ENCODE data around the gene TMEM156. TPM values are rescaled to one million over a fixed set of nuclear protein-coding genes. Genes with fewer than 3 reads are reported as not detected.

TMEM156 gene
- total RNA-seq, 1 donor: not detected

DNA sequence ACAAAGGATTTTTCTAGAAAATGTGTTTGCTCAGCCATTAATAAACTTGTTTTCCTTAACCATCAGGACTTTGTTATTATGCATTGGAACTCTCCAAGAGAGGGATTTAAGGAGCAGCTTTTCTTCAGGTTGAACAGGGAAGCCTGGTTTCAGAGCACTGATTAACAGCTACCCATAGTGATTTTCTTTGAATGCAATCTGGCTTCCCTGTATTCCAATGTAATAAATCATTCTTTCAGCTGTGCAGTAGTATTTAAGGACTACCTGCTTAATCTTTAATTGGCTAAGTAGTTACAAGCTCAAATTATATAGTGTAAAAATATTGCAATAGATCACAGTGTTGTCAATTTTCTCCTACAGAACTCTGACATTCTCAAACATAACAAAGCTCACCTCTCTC is 77.5 kb downstream of the TMEM156 start:
- H3K4me3 ChIP-seq (ENCODE audit: insufficient read depth, low read length): no peak overlapping the region

DNA sequence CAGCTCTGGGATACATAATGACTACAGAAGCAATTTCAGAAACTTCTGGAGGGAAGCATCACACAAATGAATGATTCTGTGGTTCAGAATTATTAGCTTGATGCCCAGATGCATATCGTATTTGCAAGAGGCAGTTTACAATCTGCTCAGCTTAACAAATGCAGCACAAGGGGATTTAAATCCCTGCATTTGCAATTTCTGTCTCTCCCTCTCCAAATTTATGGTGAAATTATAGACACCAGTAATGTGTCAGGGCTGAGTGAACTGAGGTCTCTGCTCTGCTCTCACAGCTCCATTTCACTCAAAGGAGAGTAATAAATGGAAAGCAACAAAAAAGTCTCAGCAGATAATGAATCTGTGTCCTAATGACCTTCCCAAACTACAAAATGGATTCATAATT is 80.2 kb downstream of the TMEM156 start:
- Histone ChIP-seq H3K4me2 (ENCODE audit: insufficient read depth, low read length) (no peak overlapping the region), H3K4me3 (ENCODE audit: insufficient read depth, low read length) (no peak overlapping the region), H3K27ac (ENCODE audit: low read depth, low read length) (no peak overlapping the region), H3K4me1 (ENCODE audit: insufficient read depth, low read length) (peaks cover 28% of the 10 kb centered on the region), H3K36me3 (ENCODE audit: insufficient read depth, low read length) (no peaks in the 10 kb centered on the region), H3K27me3 (ENCODE audit: insufficient read depth, low read length) (no peaks in the 10 kb centered on the region), H3K79me2 (ENCODE audit: insufficient read depth, low read length) (no peaks in the 10 kb centered on the region), H4K20me1 (ENCODE audit: insufficient read depth, low read length) (no peaks in the 10 kb centered on the region), H2AFZ (ENCODE audit: low read length) (no peak overlapping the region), H3K9me3 (ENCODE audit: low read depth, low read length) (no peaks in the 10 kb centered on the region)
- no peak for DNase-seq (ENCODE audit: insufficient read length, low spot score, missing footprints)
- TF ChIP-seq, protein P1, sequence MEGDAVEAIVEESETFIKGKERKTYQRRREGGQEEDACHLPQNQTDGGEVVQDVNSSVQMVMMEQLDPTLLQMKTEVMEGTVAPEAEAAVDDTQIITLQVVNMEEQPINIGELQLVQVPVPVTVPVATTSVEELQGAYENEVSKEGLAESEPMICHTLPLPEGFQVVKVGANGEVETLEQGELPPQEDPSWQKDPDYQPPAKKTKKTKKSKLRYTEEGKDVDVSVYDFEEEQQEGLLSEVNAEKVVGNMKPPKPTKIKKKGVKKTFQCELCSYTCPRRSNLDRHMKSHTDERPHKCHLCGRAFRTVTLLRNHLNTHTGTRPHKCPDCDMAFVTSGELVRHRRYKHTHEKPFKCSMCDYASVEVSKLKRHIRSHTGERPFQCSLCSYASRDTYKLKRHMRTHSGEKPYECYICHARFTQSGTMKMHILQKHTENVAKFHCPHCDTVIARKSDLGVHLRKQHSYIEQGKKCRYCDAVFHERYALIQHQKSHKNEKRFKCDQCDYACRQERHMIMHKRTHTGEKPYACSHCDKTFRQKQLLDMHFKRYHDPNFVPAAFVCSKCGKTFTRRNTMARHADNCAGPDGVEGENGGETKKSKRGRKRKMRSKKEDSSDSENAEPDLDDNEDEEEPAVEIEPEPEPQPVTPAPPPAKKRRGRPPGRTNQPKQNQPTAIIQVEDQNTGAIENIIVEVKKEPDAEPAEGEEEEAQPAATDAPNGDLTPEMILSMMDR (IDR thresholded peaks at IDR 0.05; ENCODE audit: extremely low read depth, low read depth, low read length): no peak

More for the DNA sequence above, 77.5 kb downstream of the TMEM156 start:
- Histone ChIP-seq H3K4me2 (ENCODE audit: insufficient read depth, low read length) (no peak overlapping the region), H3K36me3 (ENCODE audit: insufficient read depth, low read length) (no peaks in the 10 kb centered on the region), H3K79me2 (ENCODE audit: insufficient read depth, low read length) (no peaks in the 10 kb centered on the region), H3K27me3 (ENCODE audit: insufficient read depth, low read length) (no peaks in the 10 kb centered on the region), H3K9me3 (ENCODE audit: low read depth, low read length) (no peaks in the 10 kb centered on the region), H2AFZ (ENCODE audit: low read length) (no peak overlapping the region), H3K27ac (ENCODE audit: low read depth, low read length) (no peak overlapping the region), H4K20me1 (ENCODE audit: insufficient read depth, low read length) (no peaks in the 10 kb centered on the region), H3K4me1 (ENCODE audit: insufficient read depth, low read length) (peaks cover 11% of the 10 kb centered on the region)
- TF ChIP-seq, protein P1 (IDR thresholded peaks at IDR 0.05; ENCODE audit: extremely low read depth, low read depth, low read length): no peak
- DNase-seq (ENCODE audit: insufficient read length, low spot score, missing footprints): no peak

GRCh38 chr4:38951598-38951997 is 80.6 kb downstream of the TMEM156 start:
- Histone ChIP-seq H3K4me2 (ENCODE audit: insufficient read depth, low read length) (no peak overlapping the region), H3K27ac (ENCODE audit: low read depth, low read length) (no peak overlapping the region), H4K20me1 (ENCODE audit: insufficient read depth, low read length) (no peaks in the 10 kb centered on the region), H3K9me3 (ENCODE audit: low read depth, low read length) (no peaks in the 10 kb centered on the region), H3K4me3 (ENCODE audit: insufficient read depth, low read length) (no peak overlapping the region), H3K79me2 (ENCODE audit: insufficient read depth, low read length) (no peaks in the 10 kb centered on the region), H2AFZ (ENCODE audit: low read length) (no peak overlapping the region), H3K36me3 (ENCODE audit: insufficient read depth, low read length) (no peaks in the 10 kb centered on the region), H3K4me1 (ENCODE audit: insufficient read depth, low read length) (peaks cover 28% of the 10 kb centered on the region), H3K27me3 (ENCODE audit: insufficient read depth, low read length) (no peaks in the 10 kb centered on the region)
- no peak for DNase-seq (ENCODE audit: insufficient read length, low spot score, missing footprints)
- TF ChIP-seq, protein P1 (IDR thresholded peaks at IDR 0.05; ENCODE audit: extremely low read depth, low read depth, low read length): no peak

DNA sequence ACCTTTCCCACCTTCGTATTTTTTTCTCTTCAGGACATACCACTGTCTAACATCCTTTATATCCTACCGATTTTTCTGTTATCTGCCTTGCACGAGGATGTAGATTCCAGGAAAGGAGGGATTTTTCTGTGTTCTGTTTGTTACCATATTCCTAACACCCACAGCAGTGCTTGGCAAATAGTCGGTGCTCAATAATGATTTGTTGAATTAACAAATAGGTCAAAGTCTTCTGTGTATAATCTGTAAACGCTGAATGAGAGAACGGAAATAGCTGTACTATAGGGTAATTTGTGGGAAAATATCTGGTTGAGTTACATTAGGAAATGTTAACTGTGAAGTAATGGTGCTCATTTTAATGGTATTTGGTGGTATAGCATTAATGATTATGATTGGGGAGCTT is 81.5 kb downstream of the TMEM156 start:
- H4K20me1 ChIP-seq (ENCODE audit: insufficient read depth, low read length): no peaks in the 10 kb centered on the region
- no peaks in the 10 kb centered on the region for H3K36me3 ChIP-seq (ENCODE audit: insufficient read depth, low read length)
- H3K9me3 ChIP-seq (ENCODE audit: low read depth, low read length): no peaks in the 10 kb centered on the region
- peaks cover 28% of the 10 kb centered on the region for H3K4me1 ChIP-seq (ENCODE audit: insufficient read depth, low read length)
- no peaks in the 10 kb centered on the region for H3K27me3 ChIP-seq (ENCODE audit: insufficient read depth, low read length)
- no peaks in the 10 kb centered on the region for H3K79me2 ChIP-seq (ENCODE audit: insufficient read depth, low read length)
- no peak overlapping the region for H3K27ac ChIP-seq (ENCODE audit: low read depth, low read length)
- TF ChIP-seq, protein P1 (IDR thresholded peaks at IDR 0.05; ENCODE audit: extremely low read depth, low read depth, low read length): no peak
- no peak overlapping the region for H3K4me2 ChIP-seq (ENCODE audit: insufficient read depth, low read length)
- H2AFZ ChIP-seq (ENCODE audit: low read length): no peak overlapping the region
- H3K4me3 ChIP-seq (ENCODE audit: insufficient read depth, low read length): no peak overlapping the region
- no peak for DNase-seq (ENCODE audit: insufficient read length, low spot score, missing footprints)
